ENCODE results near the gene DNAJC4. TPM values are rescaled to one million over a fixed set of nuclear protein-coding genes. Genes with fewer than 3 reads are reported as not detected.

Gene DNAJC4
- total RNA-seq, 1 donor from 2014 or later: 3.9 TPM

DNA sequence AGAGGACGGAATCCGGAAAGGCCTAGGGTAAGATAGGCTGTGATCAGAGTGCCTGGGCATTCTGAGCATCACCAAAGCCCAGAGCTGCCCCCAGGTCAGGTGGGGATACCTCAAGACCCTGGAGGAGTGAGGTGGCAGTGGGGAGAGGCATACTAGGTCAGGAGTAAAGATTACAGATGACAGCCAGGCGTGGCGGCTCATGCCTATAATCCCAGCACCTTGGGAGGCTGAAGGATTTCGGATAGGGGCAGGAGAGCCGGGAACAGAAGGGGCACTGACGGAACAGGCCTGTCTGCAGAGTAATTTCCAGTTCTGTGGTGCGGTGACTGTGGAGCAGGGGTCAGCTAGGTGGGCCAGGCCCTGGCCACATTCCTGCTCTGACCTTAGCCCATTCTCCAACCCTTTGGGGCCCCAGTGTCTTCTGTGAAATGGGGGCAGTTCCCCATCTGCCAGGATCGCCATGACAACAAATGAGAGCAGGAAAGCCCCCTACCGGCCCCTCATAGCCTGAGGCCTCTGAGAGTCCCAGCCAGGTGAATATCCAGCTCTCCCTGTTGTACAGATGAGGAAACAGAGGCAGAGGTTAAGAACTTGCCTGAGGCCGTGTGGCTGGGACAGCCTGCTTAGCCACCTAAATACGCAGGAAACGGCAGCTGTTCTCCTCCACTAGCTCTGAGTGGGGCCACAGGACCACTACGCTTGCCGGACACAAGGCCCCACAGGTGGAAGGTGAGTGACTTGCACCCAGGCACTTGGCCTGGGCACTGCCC, 44.9 kb downstream of the DNAJC4 start:
- Histone ChIP-seq H3K27ac (no peak overlapping the region), H3K9ac (no peak overlapping the region), H3K4me1 (peaks cover 5% of the 10 kb centered on the region), H3K27me3 (no peaks in the 10 kb centered on the region), H3F3A (ENCODE audit: low read depth) (peaks cover 13% of the 10 kb centered on the region), H3K36me3 (no peaks in the 10 kb centered on the region), H3K4me3 (no peak overlapping the region), H3K4me2 (no peak overlapping the region), H3K79me2 (ENCODE audit: low read depth) (no peaks in the 10 kb centered on the region), H4K20me1 (ENCODE audit: low read depth) (no peaks in the 10 kb centered on the region), H3K9me3 (ENCODE audit: low read depth) (no peaks in the 10 kb centered on the region), H2AFZ (replicated peaks) (no peak overlapping the region)
- Mint-ChIP-seq H3K4me3 (no peak overlapping the region), H3K36me3 (peaks cover 5% of the 10 kb centered on the region), H3K4me1 (peaks cover 22% of the 10 kb centered on the region), H3K9me3 (no peaks in the 10 kb centered on the region), H3K27me3 (ENCODE audit: insufficient read depth, low read depth) (peaks cover 6% of the 10 kb centered on the region), H3K27ac (no peak overlapping the region)
- no peak for DNase-seq (ENCODE audit: low spot score)
- TF ChIP-seq, protein P1, sequence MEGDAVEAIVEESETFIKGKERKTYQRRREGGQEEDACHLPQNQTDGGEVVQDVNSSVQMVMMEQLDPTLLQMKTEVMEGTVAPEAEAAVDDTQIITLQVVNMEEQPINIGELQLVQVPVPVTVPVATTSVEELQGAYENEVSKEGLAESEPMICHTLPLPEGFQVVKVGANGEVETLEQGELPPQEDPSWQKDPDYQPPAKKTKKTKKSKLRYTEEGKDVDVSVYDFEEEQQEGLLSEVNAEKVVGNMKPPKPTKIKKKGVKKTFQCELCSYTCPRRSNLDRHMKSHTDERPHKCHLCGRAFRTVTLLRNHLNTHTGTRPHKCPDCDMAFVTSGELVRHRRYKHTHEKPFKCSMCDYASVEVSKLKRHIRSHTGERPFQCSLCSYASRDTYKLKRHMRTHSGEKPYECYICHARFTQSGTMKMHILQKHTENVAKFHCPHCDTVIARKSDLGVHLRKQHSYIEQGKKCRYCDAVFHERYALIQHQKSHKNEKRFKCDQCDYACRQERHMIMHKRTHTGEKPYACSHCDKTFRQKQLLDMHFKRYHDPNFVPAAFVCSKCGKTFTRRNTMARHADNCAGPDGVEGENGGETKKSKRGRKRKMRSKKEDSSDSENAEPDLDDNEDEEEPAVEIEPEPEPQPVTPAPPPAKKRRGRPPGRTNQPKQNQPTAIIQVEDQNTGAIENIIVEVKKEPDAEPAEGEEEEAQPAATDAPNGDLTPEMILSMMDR (IDR thresholded peaks at IDR 0.05): no peak
- TF ChIP-seq EZH2 (IDR thresholded peaks at IDR 0.05) (no peak), EZH2phosphoT487 (IDR thresholded peaks at IDR 0.05) (no peak)

DNA sequence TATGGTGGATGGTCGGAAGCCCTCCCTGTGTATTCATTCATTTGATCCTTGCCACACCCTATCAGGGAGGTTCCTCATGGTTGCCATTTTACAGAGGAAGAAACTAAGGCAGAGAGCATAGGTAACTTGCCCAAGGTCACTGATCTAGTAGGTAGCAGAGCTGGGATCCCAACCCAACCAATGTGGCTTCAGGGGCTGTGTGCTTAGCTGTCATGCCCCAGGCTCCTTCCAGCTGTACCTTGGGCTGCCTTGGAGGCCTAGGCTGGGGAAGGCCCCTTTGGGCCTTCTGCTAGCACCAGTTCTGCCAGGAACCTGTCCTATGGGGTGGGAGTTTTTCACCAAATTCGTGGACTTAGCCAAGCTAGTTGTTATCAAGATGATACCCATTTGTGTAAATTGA, 45.5 kb downstream of the DNAJC4 start:
- H4K20me1 ChIP-seq (ENCODE audit: low read depth): no peaks in the 10 kb centered on the region

DNA sequence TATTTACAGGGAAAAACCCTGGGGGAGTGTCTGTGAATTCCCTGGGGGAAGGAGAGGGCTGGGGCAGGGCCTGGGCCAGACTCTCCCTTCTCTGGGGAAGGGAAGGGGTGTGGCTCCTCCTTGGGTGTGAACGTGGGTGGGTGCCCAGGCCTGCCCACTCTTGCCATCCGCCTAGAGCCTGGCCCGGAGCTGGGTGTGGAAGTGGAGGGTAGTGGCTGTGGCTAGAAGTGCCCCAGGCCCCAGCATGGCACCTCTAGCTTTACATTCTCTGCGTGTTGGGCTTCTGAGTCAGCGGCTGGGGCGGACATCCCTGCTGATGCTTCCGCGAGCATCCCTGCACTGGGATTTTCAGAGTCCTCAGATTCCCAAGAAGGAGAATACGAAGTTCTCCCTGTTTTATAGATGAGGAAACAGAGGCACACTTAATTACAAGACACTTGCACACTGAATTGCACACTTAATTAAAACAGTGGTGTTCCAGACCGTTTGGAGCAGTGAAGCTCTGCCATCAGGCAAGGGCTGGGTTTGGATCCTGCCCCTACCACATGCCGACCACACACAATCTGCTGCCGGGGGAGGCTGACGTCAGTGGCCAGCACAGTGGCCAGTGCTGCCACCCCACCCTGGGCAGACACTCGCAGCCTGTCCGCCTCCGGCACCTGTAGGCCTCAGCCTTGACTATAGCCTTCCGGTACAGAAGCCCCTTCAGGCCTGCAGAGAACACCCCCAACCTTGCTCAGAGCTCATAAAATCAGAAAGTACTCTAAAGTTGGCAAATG, 46.5 kb downstream of the DNAJC4 start:
- no peaks in the 10 kb centered on the region for H3K79me2 ChIP-seq (ENCODE audit: low read depth)
- H3K36me3 Mint-ChIP-seq: peaks cover 10% of the 10 kb centered on the region
- no peak overlapping the region for H3K27ac Mint-ChIP-seq
- peaks cover 4% of the 10 kb centered on the region for H3K4me1 ChIP-seq
- peaks cover 18% of the 10 kb centered on the region for H3K4me1 Mint-ChIP-seq
- no peak overlapping the region for H3K9ac ChIP-seq
- no peak overlapping the region for H3K4me2 ChIP-seq
- H3K27me3 Mint-ChIP-seq (ENCODE audit: insufficient read depth, low read depth): no peaks in the 10 kb centered on the region
- H3K27ac ChIP-seq: no peak overlapping the region
- no peak overlapping the region for H2AFZ ChIP-seq (replicated peaks)
- no peak overlapping the region for H3K4me3 ChIP-seq
- no peak for DNase-seq (ENCODE audit: low spot score)
- TF ChIP-seq EZH2 (IDR thresholded peaks at IDR 0.05) (no peak), EZH2phosphoT487 (IDR thresholded peaks at IDR 0.05) (no peak)
- TF ChIP-seq, protein P1 (IDR thresholded peaks at IDR 0.05): no peak
- no peaks in the 10 kb centered on the region for H3K9me3 ChIP-seq (ENCODE audit: low read depth)
- H3K36me3 ChIP-seq: no peaks in the 10 kb centered on the region
- H3K9me3 Mint-ChIP-seq: no peaks in the 10 kb centered on the region
- H4K20me1 ChIP-seq (ENCODE audit: low read depth): no peaks in the 10 kb centered on the region
- peaks cover 7% of the 10 kb centered on the region for H3F3A ChIP-seq (ENCODE audit: low read depth)
- no peak overlapping the region for H3K4me3 Mint-ChIP-seq
- H3K27me3 ChIP-seq: no peaks in the 10 kb centered on the region

More for the DNA sequence above, 45.5 kb downstream of the DNAJC4 start:
- peaks cover 20% of the 10 kb centered on the region for H3K4me1 Mint-ChIP-seq
- H3K27me3 Mint-ChIP-seq (ENCODE audit: insufficient read depth, low read depth): peaks cover 1% of the 10 kb centered on the region
- Histone ChIP-seq H3K79me2 (ENCODE audit: low read depth) (no peaks in the 10 kb centered on the region), H3K27ac (no peak overlapping the region), H2AFZ (replicated peaks) (no peak overlapping the region), H3K27me3 (no peaks in the 10 kb centered on the region), H3K4me2 (no peak overlapping the region), H3K4me1 (peaks cover 5% of the 10 kb centered on the region), H3K9ac (no peak overlapping the region), H3K36me3 (no peaks in the 10 kb centered on the region), H3F3A (ENCODE audit: low read depth) (peaks cover 7% of the 10 kb centered on the region), H3K4me3 (no peak overlapping the region), H3K9me3 (ENCODE audit: low read depth) (no peaks in the 10 kb centered on the region)
- TF ChIP-seq EZH2 (IDR thresholded peaks at IDR 0.05) (no peak), EZH2phosphoT487 (IDR thresholded peaks at IDR 0.05) (no peak)
- TF ChIP-seq, protein P1 (IDR thresholded peaks at IDR 0.05): no peak
- H3K36me3 Mint-ChIP-seq: peaks cover 5% of the 10 kb centered on the region
- H3K9me3 Mint-ChIP-seq: no peaks in the 10 kb centered on the region
- no peak overlapping the region for H3K4me3 Mint-ChIP-seq
- H3K27ac Mint-ChIP-seq: no peak overlapping the region
- DNase-seq (ENCODE audit: low spot score): no peak
